Spleen (tissue), 7 donors: ENCODE measurements around the gene KRTAP10-8.

Experiments used
- CTCF ChIP-seq, 11 experiments: fragments of 200-600 bp in 7 of 11; fragments of 450-650 bp in 4 of 11; sonication (generic) in 4 of 11; IDR thresholded peaks in 8 of 11; conservative IDR thresholded peaks in 3 of 11; 1 replicate in 7 of 11; 2 replicates in 4 of 11; pipeline versions ENCODE4 v1.4.0 to v1.8.0; 2016 to 2021; ENCODE audit warnings: antibody characterized with exemption in 11 of 11, inconsistent platforms in 4 of 11, mild to moderate bottlenecking in 1 of 11
- POLR2A ChIP-seq, 3 donors: fragments of 450-650 bp; IDR thresholded peaks; one replicate each; pipeline ENCODE4 v1.5.1; 2017; ENCODE audit warnings: antibody characterized with exemption in 3 of 3, mild to moderate bottlenecking in 1 of 3
- POLR2AphosphoS5 ChIP-seq, 3 donors: sonication (generic); formaldehyde crosslinking; IDR thresholded peaks; one replicate each; pipeline ENCODE4 v1.5.1; 2017; ENCODE audit warnings: antibody characterized with exemption in 3 of 3
- donor health status: DM: no; HTN: no; CAD: no; lungs with moderate emphysema.
- donor health status: DM: no; HTN: no; CAD: no.
- donor health status: DM: no; HTN: no; CAD: no.

GRCh38 chr21:44601596-44602462, 10.1 kb upstream of the KRTAP10-8 start:
- TF ChIP-seq CTCF (IDR thresholded peaks at IDR 0.05 in 8 of 11, conservative IDR thresholded peaks at IDR 0.05 in 3 of 11): no peak
- TF ChIP-seq POLR2A (IDR thresholded peaks at IDR 0.05): no peak
- TF ChIP-seq POLR2AphosphoS5 (IDR thresholded peaks at IDR 0.05): no peak
